Panc1 (cell line): ENCODE measurements around the gene NWD2.

Experiments
- TCF7L2 ChIP-seq: IDR thresholded peaks from 2 replicates; pipeline ENCODE4 v1.6.1; 2011; ENCODE audit warnings: mild to moderate bottlenecking, low read depth, low read length, inconsistent platforms
- TF ChIP-seq, protein P1 (sequence below): fragments of 450-650 bp; IDR thresholded peaks from 2 replicates; pipeline ENCODE4 v1.5.1; 2017; ENCODE audit warnings: mild to moderate bottlenecking

- no peak for TF ChIP-seq TCF7L2
- TF ChIP-seq, protein P1, sequence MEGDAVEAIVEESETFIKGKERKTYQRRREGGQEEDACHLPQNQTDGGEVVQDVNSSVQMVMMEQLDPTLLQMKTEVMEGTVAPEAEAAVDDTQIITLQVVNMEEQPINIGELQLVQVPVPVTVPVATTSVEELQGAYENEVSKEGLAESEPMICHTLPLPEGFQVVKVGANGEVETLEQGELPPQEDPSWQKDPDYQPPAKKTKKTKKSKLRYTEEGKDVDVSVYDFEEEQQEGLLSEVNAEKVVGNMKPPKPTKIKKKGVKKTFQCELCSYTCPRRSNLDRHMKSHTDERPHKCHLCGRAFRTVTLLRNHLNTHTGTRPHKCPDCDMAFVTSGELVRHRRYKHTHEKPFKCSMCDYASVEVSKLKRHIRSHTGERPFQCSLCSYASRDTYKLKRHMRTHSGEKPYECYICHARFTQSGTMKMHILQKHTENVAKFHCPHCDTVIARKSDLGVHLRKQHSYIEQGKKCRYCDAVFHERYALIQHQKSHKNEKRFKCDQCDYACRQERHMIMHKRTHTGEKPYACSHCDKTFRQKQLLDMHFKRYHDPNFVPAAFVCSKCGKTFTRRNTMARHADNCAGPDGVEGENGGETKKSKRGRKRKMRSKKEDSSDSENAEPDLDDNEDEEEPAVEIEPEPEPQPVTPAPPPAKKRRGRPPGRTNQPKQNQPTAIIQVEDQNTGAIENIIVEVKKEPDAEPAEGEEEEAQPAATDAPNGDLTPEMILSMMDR = no peak
Observed at GRCh38 chr4:37483610-37484009, 239.1 kb downstream of the NWD2 start.
